Upper lobe of left lung (tissue), 6 donors: Measurements from ENCODE around the gene PRDM11. TPM values are rescaled to one million over a fixed set of nuclear protein-coding genes. Genes with fewer than 3 reads are reported as not detected.

Experiments
- ATAC-seq, 2 donors: fragments of 200-7000 bp; cut with Tn5 transposase; one replicate each; pipeline ENCODE4 v1.9.1; 2022; ENCODE audit warnings: mild to moderate bottlenecking in 2 of 2, moderate library complexity in 2 of 2; ENCODE audit not compliant: low FRiP score in 2 of 2
- DNase-seq, 2 donors: peaks; one replicate each; pipeline ENCODE4 v3.0.0-alpha.2; 2019 to 2020
- H3K27ac ChIP-seq, 4 donors: fragments of 200-600 bp; sonication (generic); one replicate each; pipeline ENCODE4 v1.5.1; 2016 to 2019
- H3K27me3 ChIP-seq, 4 donors: fragments of 200-600 bp; sonication (generic); one replicate each; pipeline ENCODE4 v1.5.1; 2017 to 2019
- H3K36me3 ChIP-seq, 4 donors: fragments of 200-600 bp; sonication (generic); one replicate each; pipeline ENCODE4 v1.5.1; 2016 to 2019
- H3K4me1 ChIP-seq, 4 donors: fragments of 200-600 bp; sonication (generic); one replicate each; pipeline ENCODE4 v1.5.1; 2018 to 2019
- H3K4me3 ChIP-seq, 4 donors: fragments of 200-600 bp; sonication (generic); one replicate each; pipeline ENCODE4 v1.5.1; 2017 to 2019; ENCODE audit warnings: mild to moderate bottlenecking in 2 of 4, moderate library complexity in 1 of 4
- H3K9me3 ChIP-seq, 4 donors: fragments of 200-600 bp; sonication (generic); one replicate each; pipeline ENCODE4 v1.5.1; 2018 to 2019
- EP300 ChIP-seq, 4 donors: sonication (generic); formaldehyde crosslinking; IDR thresholded peaks; one replicate each; pipeline ENCODE4 v1.5.1; 2017; ENCODE audit warnings: antibody characterized with exemption in 4 of 4, control low read depth in 2 of 4
- POLR2A ChIP-seq, 4 donors: fragments of 450-650 bp; IDR thresholded peaks; one replicate each; pipeline ENCODE4 v1.5.1; 2016 to 2017; ENCODE audit warnings: antibody characterized with exemption in 4 of 4, mild to moderate bottlenecking in 2 of 4
- POLR2AphosphoS5 ChIP-seq, 2 donors: sonication (generic); formaldehyde crosslinking; IDR thresholded peaks; one replicate each; pipeline ENCODE4 v1.5.1; 2017; ENCODE audit warnings: antibody characterized with exemption in 2 of 2
- WGBS, 2 donors: methylation state at CpG; one replicate each; pipeline ENCODE4 v1.1.5; 2017 to 2018; 5-methylcytosine and 5-hydroxymethylcytosine counted together
- total RNA-seq, 6 donors: library from RNA; depleted of rRNA in 4 of 6; stranded (reverse); fragments of >200 nt in 4 of 6; gene quantifications; one replicate each; pipeline versions ENCODE4 v1.1.0 to v1.2.1, GENCODE V29; 2016 to 2021
- TF ChIP-seq, protein P1 (sequence below), 6 experiments: fragments of 450-650 bp in 4 of 6; fragments of 200-600 bp in 2 of 6; sonication (generic) in 2 of 6; IDR thresholded peaks; one replicate each; pipeline ENCODE4 v1.5.1; 2016 to 2019; ENCODE audit warnings: antibody characterized with exemption in 6 of 6
- donor health status: DM: no; HTN: no; CAD: no; lungs with moderate emphysema.
- donor health status: DM: no; HTN: yes; CAD: no; lungs with severe emphysema.

The PRDM11 gene
- total RNA-seq, 6 donors from 2014 or later = 12.7 to 21.1 (median 16.0) TPM

DNA sequence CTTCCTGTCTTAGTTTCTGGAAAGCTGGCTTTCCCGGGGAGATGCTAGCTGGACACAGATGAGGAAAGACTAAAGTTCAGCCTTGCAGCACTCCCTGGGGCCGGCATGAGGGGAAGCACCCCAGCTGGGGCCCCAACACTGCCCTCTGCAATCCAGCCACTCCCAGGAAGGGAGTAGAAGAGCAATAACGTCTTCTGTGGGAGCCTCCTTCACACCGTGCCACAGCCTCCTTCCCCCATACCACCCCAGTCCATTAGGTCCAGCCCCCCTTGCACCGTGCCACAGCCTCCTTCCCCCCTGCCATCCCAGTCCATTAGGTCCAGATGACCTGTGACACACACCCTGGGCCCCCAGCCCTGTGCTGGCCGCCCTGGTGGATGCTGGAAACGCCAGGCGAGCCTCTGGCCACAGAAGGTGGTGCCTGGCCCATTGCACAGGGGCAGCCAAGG, 44.1 kb upstream of the PRDM11 start:
- no peak for ATAC-seq
- TF ChIP-seq POLR2AphosphoS5 (IDR thresholded peaks at IDR 0.05) (no peak), EP300 (IDR thresholded peaks at IDR 0.05) (no peak), POLR2A (IDR thresholded peaks at IDR 0.05) (no peak)
- TF ChIP-seq, protein P1, sequence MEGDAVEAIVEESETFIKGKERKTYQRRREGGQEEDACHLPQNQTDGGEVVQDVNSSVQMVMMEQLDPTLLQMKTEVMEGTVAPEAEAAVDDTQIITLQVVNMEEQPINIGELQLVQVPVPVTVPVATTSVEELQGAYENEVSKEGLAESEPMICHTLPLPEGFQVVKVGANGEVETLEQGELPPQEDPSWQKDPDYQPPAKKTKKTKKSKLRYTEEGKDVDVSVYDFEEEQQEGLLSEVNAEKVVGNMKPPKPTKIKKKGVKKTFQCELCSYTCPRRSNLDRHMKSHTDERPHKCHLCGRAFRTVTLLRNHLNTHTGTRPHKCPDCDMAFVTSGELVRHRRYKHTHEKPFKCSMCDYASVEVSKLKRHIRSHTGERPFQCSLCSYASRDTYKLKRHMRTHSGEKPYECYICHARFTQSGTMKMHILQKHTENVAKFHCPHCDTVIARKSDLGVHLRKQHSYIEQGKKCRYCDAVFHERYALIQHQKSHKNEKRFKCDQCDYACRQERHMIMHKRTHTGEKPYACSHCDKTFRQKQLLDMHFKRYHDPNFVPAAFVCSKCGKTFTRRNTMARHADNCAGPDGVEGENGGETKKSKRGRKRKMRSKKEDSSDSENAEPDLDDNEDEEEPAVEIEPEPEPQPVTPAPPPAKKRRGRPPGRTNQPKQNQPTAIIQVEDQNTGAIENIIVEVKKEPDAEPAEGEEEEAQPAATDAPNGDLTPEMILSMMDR (IDR thresholded peaks at IDR 0.05) = no peak
- peak in 1 of 2 donors; percentile 56 for DNase-seq
- Histone ChIP-seq H3K27ac (peak overlapping the region in 2 of 4 donors; percentile 44 to 47), H3K27me3 (peaks cover 0 to 2% (median 0%) of the 10 kb centered on the region in 4 donors), H3K4me3 (no peak overlapping the region), H3K36me3 (no peaks in the 10 kb centered on the region), H3K4me1 (peaks cover 6 to 12% (median 11%) of the 10 kb centered on the region in 4 donors), H3K9me3 (no peaks in the 10 kb centered on the region)
- 51 to 66% methylated on average over 4 to 8 of the region's 8 CpGs for WGBS, 2 donors

DNA sequence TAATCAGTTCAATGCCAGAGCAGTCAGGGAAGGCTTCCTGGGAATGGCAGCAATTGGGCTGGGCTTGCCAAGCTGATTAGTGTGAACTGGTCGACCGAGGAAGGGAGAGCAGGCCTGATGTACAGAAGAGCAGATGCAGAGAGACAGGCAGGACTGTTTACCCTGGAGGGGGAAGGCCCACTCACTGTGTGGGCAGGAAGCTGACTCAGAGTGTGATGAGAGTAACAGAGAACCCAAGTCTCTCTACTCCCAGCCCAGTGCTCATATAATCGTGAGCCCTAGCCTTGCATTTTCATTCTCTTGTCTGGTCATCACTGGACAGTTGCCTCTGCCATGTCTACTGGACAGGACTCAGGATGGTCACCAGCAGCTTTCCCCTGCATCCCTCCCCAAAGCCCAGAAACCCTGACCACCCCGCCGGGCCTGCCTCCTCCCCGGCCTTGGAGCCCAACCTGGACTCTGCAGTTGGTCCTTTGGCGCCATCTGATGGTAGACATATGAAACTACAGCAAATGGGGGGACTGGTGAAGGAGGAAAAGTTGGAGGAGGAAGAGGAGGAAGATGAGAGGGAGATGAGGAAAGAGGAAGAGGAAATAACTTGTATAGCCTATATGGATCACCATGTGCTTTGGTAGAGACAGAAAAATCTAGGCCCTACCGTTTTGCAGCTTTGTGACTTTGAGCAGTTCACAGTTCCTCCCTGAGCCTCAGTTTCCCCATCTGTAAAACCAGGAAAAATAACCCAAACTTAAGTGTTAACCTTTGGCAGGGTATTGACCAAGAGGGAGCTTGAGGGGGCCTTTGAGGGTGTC, 43.4 kb upstream of the PRDM11 start:
- Histone ChIP-seq H3K36me3 (no peaks in the 10 kb centered on the region), H3K4me1 (peaks cover 6 to 12% (median 11%) of the 10 kb centered on the region in 4 donors), H3K9me3 (no peaks in the 10 kb centered on the region), H3K4me3 (no peak overlapping the region), H3K27ac (peak overlapping the region in 2 of 4 donors; percentile 44 to 47), H3K27me3 (peaks cover 0 to 2% (median 0%) of the 10 kb centered on the region in 4 donors)
- DNase-seq = peak; percentile 64 to 75
- ATAC-seq = peak; percentile 66 to 85
- TF ChIP-seq, protein P1 (IDR thresholded peaks at IDR 0.05) = peak; percentile 87 to 94 (median 92)
- TF ChIP-seq POLR2A (IDR thresholded peaks at IDR 0.05) = no peak
- 22% methylated on average over 8 of the region's 8 CpGs for WGBS, 2 donors

DNA sequence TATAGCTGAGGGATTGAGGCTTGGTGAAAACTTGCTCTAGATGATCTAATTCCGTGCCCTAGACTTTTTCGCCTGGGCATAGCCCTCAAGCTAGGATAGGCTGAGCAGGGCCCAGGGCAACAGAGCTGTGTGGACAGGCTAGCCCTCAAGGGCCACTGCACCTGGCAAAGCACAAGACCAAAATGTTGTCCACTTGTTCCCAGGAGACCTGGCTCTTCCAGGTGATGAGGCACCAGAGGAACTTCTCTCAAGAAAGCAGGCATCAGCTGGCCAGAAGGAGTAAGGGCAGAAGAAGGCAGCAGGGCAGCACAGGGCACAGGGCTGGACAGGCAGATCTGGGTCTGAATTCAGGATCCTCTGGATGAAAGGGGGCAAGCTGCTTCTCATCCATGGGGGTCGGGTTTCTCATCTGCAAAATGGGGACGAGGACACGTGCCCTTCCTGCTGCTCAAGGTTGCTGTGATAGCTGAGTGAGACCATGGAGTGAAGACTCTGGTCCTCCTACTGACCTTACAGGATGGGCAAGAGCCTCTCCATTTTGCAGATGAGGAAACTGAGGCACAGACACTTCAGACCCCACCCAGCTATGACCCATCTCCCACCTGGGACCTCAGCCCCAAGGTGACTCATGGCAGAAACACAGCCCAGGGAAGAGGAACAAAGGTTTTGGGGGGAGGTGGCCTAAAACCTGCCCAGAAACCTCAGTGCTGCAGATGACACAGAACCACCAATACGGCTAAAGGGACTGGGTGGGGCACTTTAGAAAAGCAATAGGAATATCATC, 42.2 kb upstream of the PRDM11 start:
- Histone ChIP-seq H3K27ac (no peak overlapping the region), H3K4me1 (peaks cover 6 to 12% (median 11%) of the 10 kb centered on the region in 4 donors), H3K4me3 (no peak overlapping the region), H3K36me3 (no peaks in the 10 kb centered on the region), H3K9me3 (no peaks in the 10 kb centered on the region), H3K27me3 (peaks cover 0 to 2% (median 0%) of the 10 kb centered on the region in 4 donors)
- no peak for ATAC-seq
- WGBS, 2 donors = 90% methylated on average over 6 of the region's 6 CpGs
- TF ChIP-seq, protein P1 (IDR thresholded peaks at IDR 0.05) = no peak
- TF ChIP-seq EP300 (IDR thresholded peaks at IDR 0.05) = no peak
- TF ChIP-seq POLR2A (IDR thresholded peaks at IDR 0.05) = no peak
- no peak for TF ChIP-seq POLR2AphosphoS5 (IDR thresholded peaks at IDR 0.05)
- no peak for DNase-seq

DNA sequence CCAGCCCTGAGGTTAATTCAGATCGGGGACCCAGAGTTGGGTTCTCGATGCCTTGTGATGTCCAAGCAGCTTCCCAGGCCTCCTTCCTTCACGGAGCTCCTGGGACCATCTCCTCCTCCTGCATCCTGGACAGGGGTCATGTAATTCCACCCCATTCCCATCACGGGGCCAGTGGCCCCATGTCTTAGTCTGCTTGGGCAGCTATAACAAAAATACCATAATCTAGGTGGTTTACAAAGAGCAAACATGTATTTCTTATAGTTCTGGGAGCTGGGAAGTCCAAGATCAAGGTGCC, 41.7 kb upstream of the PRDM11 start:
- no peak for DNase-seq
- H3K36me3 ChIP-seq = no peaks in the 10 kb centered on the region
- peaks cover 0 to 2% (median 0%) of the 10 kb centered on the region in 4 donors for H3K27me3 ChIP-seq
- 78 to 82% methylated on average over 3 to 4 of the region's 4 CpGs for WGBS, 2 donors
- H3K4me1 ChIP-seq = peaks cover 6 to 12% (median 11%) of the 10 kb centered on the region in 4 donors
- no peaks in the 10 kb centered on the region for H3K9me3 ChIP-seq
- no peak for ATAC-seq
- no peak overlapping the region for H3K4me3 ChIP-seq
- TF ChIP-seq EP300 (IDR thresholded peaks at IDR 0.05) = no peak
- H3K27ac ChIP-seq = no peak overlapping the region

DNA sequence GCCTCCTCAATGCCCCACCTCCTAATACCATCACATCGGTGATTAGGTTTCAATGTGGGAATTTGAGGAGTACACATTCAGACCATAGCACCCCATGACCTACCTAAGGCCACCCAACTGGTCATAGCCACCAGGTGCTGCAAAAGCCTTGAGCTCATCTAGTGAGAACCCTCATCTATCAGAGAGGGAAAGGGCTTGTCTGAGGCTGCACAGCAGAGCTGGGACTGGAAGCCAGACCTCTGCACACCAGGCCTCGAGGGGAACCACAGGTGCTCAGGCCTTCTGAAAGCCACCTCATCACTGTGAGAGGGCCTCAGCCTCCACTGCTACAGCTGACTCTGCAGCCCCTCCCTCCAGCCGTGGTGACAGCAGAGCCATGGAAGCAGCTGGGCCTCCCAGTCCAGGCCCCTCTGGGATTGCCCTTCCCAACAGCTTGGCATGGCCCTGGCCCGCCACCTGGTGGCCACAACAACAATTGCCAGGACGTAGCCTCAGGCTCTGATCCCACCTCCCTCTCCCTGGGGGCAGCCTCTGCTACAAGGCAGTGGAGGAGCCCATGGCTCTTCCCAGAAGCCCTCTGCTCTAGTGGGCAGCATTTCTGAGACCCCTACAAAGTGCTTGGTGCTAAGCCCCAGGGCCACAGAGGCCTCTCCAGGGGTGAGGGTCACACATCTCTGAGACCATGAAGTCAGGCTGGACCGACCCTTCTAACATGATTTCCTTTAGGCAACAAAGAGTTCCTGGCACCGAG, 41.0 kb upstream of the PRDM11 start:
- ATAC-seq = peak; percentile 79 to 85
- Histone ChIP-seq H3K36me3 (no peaks in the 10 kb centered on the region), H3K4me1 (peaks cover 6 to 12% (median 11%) of the 10 kb centered on the region in 4 donors), H3K4me3 (no peak overlapping the region), H3K27me3 (peaks cover 0 to 2% (median 0%) of the 10 kb centered on the region in 4 donors), H3K27ac (no peak overlapping the region), H3K9me3 (no peaks in the 10 kb centered on the region)
- DNase-seq = peak; percentile 74 to 89
- WGBS, 2 donors = 43 to 44% methylated on average over 7 of the region's 7 CpGs
- TF ChIP-seq POLR2AphosphoS5 (IDR thresholded peaks at IDR 0.05) (no peak), POLR2A (IDR thresholded peaks at IDR 0.05) (no peak), EP300 (IDR thresholded peaks at IDR 0.05) (no peak)
- TF ChIP-seq, protein P1 (IDR thresholded peaks at IDR 0.05) = peak; percentile 88 to 97 (median 94)
